SU-DHL-6 (cell line): ENCODE results near the gene C6orf62.

Experiments
- EZH2phosphoT487 ChIP-seq: fragments of 200-600 bp; sonication (generic), shearing (Covaris generic); conservative IDR thresholded peaks from 2 replicates; pipeline ENCODE4 v1.6.1; 2018; ENCODE audit warnings: mild to moderate bottlenecking, antibody characterized with exemption, low read length, moderate library complexity, mixed read lengths
- TF ChIP-seq, protein P1 (sequence below): fragments of 200-600 bp; sonication (generic); IDR thresholded peaks from one replicate; pipeline ENCODE4 v1.5.1; 2017; ENCODE audit warnings: antibody characterized with exemption, mild to moderate bottlenecking, low read length, moderate library complexity; ENCODE audit not compliant: insufficient read depth, poor library complexity, severe bottlenecking

- no peak for TF ChIP-seq EZH2phosphoT487
- TF ChIP-seq, protein P1, sequence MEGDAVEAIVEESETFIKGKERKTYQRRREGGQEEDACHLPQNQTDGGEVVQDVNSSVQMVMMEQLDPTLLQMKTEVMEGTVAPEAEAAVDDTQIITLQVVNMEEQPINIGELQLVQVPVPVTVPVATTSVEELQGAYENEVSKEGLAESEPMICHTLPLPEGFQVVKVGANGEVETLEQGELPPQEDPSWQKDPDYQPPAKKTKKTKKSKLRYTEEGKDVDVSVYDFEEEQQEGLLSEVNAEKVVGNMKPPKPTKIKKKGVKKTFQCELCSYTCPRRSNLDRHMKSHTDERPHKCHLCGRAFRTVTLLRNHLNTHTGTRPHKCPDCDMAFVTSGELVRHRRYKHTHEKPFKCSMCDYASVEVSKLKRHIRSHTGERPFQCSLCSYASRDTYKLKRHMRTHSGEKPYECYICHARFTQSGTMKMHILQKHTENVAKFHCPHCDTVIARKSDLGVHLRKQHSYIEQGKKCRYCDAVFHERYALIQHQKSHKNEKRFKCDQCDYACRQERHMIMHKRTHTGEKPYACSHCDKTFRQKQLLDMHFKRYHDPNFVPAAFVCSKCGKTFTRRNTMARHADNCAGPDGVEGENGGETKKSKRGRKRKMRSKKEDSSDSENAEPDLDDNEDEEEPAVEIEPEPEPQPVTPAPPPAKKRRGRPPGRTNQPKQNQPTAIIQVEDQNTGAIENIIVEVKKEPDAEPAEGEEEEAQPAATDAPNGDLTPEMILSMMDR, result no peak
These were observed 44.6 kb upstream of the C6orf62 start for GRCh38 chr6:24763578-24763977.
